Cortex of kidney (tissue), 1 donor: ENCODE measurements around the gene INTS14.
"Not testable (repeated sequence)": the region's sequence is repeated elsewhere in the genome, so short reads cannot be mapped to it uniquely, and the experiment has no call there.

Experiments used
- DNase-seq: peaks from one replicate; lab custom pipeline; 2025; lab: John Stamatoyannopoulos, UW

INTS14 gene

DNA sequence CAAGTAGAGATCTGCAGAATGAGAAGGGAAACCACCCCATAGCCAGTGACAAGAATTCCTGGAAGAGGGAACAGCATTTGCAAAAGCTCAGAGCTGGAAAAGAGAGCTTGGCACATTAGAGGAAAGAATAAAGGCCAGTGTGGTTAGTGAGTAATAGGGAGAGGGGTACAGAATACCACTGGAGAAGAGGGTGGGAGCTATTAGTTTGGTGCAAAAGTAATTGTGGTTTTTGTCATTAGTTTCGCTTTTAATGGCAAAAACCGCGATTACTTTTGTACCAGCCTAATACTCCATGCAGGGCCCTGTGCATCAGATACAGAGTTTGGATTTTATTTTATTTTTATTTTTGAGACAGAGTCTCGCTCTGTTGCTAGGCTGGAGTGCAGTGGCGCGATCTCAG lies 20.6 kb upstream of the INTS14 start:
- no peak for DNase-seq

- no peak for DNase-seq
These were observed 19.8 kb upstream of the INTS14 start for GRCh38 chr15:65630760-65631159.

- DNase-seq = no peak
These were observed 18.6 kb upstream of the INTS14 start for GRCh38 chr15:65629548-65629947.

GRCh38 chr15:65626856-65627255 lies 15.9 kb upstream of the INTS14 start:
- no peak for DNase-seq

DNA sequence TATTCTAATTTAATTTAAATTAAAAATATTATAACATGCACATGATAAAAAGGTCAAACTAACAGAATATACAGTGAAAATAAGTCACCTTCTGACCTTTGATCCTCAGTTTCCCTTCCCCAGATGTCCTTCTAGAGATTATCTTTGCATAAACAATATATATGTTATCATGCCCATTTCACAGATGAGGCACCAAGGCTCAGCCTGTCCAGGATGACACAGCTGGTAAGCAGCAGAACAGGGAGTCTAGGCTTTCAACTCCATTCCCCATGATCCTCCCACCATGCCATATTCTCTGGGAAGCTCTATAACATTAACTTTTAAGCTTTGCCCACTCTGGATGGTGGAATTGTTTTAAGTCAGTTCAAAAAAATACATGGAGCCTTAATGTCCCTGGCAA lies 12.2 kb upstream of the INTS14 start:
- no peak for DNase-seq

- DNase-seq = no peak
These were observed 10.7 kb upstream of the INTS14 start, which contains the start of gene SLC24A1 for GRCh38 chr15:65621638-65622037. Gene SLC24A1 (plus strand): TSS chr15:65621938. CDS start chr15:65624081, 2,143 bp downstream.

GRCh38 chr15:65620833-65621232 lies 9.9 kb upstream of the INTS14 start:
- no peak for DNase-seq

DNA sequence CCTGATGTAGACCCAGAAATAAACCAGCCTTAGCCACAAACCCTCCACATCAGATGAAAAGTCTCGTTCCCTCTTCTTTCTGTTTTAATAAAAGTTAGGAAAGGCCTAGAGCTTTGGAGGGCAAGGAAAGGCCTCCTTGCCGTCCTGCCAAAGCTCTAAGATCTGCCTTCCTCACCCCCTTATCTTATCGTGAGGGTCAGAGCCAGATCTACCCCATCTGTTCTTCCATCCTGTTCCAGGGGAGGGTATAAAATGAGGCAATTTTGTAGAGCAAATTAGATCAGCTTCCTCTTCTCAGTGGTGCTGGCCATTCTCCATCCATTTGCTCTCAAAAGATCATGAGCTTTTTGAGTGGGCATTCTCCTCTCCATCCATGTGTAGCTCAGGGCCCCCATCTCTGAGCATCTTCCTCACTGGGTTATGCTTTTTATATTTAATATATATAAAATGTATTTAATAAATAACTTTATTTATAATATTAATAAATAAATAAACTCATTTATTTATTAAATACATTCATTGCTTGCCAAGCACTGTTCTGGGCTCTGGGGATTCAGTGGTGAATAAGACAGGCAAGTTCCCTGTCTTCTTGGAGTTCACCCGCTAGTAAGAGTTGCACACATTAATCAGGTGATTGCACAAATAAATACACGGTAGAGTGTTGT lies 8.8 kb upstream of the INTS14 start:
- no peak for DNase-seq

DNA sequence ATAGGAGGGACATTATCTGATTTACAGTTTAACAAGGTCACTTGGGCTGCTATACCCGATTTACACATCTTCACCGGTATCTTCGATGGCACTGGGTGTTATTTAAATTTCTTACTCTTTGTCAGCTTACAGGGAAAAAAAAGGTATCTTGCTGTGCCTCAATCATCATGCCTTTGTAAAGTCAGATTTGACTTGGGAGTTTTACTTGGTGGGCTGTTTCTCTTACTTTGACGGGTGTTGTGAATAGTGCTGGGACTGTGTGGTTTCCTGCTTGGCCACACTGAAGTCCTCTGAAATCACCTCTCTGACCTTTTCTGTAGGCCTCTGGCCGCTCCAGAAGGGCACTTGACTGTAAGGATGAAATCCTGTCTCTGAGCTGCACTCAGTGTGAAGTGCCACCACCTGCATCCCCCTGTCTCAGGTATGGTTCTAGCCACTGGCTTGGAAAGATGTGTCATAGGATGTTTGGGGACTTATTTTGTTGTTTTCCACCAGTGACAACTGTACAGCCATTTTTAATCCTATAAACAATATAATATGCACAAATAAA lies 7.7 kb upstream of the INTS14 start:
- DNase-seq = no peak

DNA sequence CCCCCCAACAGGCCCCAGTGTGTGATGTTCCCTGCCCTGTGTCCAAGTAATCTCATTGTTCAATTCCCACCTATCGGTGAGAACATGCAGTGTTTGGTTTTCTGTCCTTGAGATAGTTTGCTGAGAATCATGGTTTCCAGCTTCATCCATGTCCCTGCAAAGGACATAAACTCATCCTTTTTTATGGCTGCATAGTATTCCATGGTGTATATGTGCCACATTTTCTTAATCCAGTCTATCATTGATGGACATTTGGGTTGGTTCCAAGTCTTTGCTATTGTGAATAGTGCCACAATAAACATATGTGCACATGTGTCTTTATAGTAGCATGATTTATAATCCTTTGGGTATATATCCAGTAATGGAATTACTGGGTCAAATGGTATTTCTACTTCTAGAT lies 5.0 kb upstream of the INTS14 start:
- not testable (repeated sequence) for DNase-seq

GRCh38 chr15:65612949-65613744 lies 2.2 kb upstream of the INTS14 start:
- no peak for DNase-seq

DNA sequence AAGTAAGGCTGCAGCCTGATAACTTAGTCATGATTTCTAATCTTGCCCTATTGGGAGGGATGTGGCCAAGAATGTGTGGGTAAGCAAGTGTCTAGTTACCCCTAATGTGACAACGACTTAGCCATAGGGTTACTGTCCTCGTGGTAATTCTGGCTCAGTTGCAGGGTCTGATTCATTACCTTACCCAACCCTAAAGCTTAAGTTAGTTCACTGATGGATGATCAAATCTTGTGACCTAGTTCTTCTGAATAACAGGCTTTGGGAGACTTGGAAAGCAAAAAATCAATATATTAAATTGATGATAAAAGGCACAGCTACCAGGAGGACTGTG lies 1.6 kb upstream of the INTS14 start:
- DNase-seq = no peak

- DNase-seq = no peak
These were observed 1.1 kb upstream of the INTS14 start for GRCh38 chr15:65611888-65612615.

DNA sequence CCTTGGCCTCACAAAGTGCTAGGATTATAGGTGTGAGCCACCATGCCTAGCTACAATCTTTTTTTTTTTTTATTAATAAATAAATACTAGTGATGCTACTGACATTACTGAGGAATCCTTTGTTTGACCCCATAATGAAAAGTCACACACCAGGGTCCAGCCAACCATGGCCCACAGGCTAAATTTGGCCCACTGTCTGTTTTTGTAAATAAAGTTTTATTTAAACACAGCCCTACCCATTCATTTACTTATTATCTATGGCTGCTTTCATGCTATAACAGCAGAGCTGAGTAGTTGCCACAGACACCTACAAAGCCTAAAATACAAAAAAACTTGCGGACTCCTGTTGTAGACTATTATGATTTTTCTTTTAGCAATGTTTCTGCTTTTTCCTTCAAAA lies 7.4 kb downstream of the INTS14 start:
- DNase-seq = no peak

GRCh38 chr15:65603134-65603533 lies 7.8 kb downstream of the INTS14 start:
- DNase-seq = no peak

GRCh38 chr15:65599677-65600076 lies 11.3 kb downstream of the INTS14 start:
- no peak for DNase-seq

GRCh38 chr15:65598468-65598867 lies 12.5 kb downstream of the INTS14 start:
- no peak for DNase-seq

DNA sequence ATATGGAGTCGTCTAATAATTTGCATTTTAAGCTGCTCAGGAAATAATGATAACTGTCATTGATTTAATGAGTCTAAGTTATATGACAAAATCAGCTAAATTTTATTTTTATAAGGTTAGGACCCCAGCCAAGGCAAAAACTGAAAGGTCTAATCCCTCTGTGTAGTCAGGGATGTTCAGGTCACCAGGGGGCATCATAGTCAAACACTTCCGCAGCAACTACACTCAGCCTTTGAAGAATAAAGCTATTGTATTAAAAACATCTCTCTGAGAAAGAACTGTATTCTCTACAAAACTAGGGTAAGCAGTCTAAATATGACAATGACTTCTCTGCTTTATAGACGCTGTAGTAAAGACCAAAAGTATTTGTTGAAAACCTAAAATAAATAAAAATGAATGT lies 15.0 kb downstream of the INTS14 start:
- no peak for DNase-seq

GRCh38 chr15:65587094-65587493 lies 23.8 kb downstream of the INTS14 start:
- no peak for DNase-seq

GRCh38 chr15:65584241-65584640 lies 26.7 kb downstream of the INTS14 start:
- DNase-seq = no peak

GRCh38 chr15:65583701-65584100 lies 27.2 kb downstream of the INTS14 start:
- DNase-seq = no peak

GRCh38 chr15:65580287-65580686 lies 30.6 kb downstream of the INTS14 start:
- DNase-seq = no peak

- no peak for DNase-seq
These were observed 31.2 kb downstream of the INTS14 start for GRCh38 chr15:65579762-65580161.
